ENCODE results near the gene CD160.

- TF ChIP-seq CTCF (IDR thresholded peaks at IDR 0.05), result no peak
- TF ChIP-seq POLR2A (IDR thresholded peaks at IDR 0.05), result no peak
Observed at GRCh38 chr1:145778146-145778540, 58.8 kb downstream of the CD160 start.

All from testis (tissue), 2 donors.